Endometrial microvascular endothelial cells (primary cell): ENCODE results near the gene SOD3. TPM values are rescaled to one million over a fixed set of nuclear protein-coding genes. Genes with fewer than 3 reads are reported as not detected.

Experiments used
- in situ Hi-C: cut with HindIII; loops from 2 replicates; pipeline ENCODE4 v1.10.0; 2017; ENCODE audit warnings: low sequenced_read_pairs, low pct_unique_long_range_greater_than_20kb; ENCODE audit errors: inconsistent ontology term
- total RNA-seq: library from RNA; depleted of rRNA; stranded (reverse); fragments of >200 nt; gene quantifications from one replicate; pipeline ENCODE4 v1.2.3, GENCODE V29; 2015; ENCODE audit errors: inconsistent ontology term

The SOD3 gene
- total RNA-seq, 1 donor from 2014 or later, result not detected

GRCh38 chr4:24772952-24773351, 22.4 kb upstream of the SOD3 start:
- in situ Hi-C loops, result no loop called here

- in situ Hi-C loops, result no loop called here
These were observed 20.9 kb upstream of the SOD3 start for GRCh38 chr4:24774452-24774851.

GRCh38 chr4:24775032-24775605, 20.3 kb upstream of the SOD3 start:
- in situ Hi-C loops, result no loop called here

- in situ Hi-C loops, result no loop called here
These were observed 19.6 kb upstream of the SOD3 start for GRCh38 chr4:24775750-24776149.

- in situ Hi-C loops, result no loop called here
These were observed 17.6 kb upstream of the SOD3 start for GRCh38 chr4:24777536-24778463.

DNA sequence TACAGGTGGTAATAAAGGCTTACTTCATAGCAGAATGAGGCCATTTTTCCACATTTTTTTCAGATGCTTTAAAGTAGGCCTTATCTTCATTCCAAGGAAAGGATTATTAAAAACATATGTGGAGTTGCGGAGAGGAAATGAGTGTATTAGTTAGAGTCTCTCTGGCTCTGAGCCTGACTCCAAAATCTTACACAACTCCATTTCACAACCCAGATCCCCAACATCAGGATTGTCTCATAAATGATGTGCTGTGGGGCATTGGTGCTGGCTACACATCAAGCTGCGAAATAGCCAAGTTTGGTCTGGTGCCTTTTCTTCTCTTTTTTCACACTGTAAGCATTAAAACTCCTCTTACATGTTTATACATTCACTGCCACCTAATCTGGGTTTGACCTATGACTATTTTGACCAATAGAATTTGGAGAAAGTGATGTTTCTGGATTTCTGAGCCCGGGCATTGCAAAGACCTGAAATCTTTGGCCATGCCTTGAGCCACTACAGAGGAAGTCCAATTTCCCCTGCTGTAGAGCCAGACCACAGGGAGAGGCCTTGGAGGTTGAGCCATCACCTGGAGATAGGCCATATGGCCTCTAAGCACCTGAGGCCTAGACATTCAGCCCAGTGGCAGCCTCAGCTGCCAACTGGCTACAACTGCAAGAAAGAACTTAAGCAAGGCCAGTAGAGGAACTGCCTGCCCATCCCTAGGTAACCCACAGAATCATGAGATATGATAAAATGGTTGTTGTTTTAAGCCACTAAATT, 16.7 kb upstream of the SOD3 start:
- in situ Hi-C loops, result no loop called here

- in situ Hi-C loops, result no loop called here
These were observed 14.4 kb upstream of the SOD3 start for GRCh38 chr4:24780936-24781495.

- in situ Hi-C loops, result no loop called here
These were observed 13.2 kb upstream of the SOD3 start for GRCh38 chr4:24781999-24782745.

- in situ Hi-C loops, result no loop called here
These were observed 11.9 kb upstream of the SOD3 start for GRCh38 chr4:24783506-24783905.

- in situ Hi-C loops, result no loop called here
These were observed 4.3 kb upstream of the SOD3 start for GRCh38 chr4:24791043-24791442.

DNA sequence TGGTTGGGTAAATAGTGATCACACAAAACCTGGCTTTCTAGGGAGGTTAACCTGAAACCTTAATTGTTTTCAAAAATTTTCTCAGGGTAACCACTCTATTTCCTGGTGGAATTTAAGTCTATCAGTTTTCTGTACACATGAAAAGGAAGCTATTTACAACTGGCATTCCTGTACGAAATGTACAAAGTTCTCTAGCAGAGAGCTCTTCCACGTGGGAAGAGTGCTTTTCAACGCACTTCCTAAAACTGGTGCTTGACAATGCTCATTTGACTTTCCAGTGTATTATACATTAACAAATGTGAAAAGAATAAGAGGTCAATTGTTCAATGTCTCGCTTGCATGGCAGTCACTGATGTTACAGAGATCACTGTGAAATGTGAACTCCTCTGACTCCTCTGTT, 2.8 kb upstream of the SOD3 start:
- in situ Hi-C loops, result no loop called here

DNA sequence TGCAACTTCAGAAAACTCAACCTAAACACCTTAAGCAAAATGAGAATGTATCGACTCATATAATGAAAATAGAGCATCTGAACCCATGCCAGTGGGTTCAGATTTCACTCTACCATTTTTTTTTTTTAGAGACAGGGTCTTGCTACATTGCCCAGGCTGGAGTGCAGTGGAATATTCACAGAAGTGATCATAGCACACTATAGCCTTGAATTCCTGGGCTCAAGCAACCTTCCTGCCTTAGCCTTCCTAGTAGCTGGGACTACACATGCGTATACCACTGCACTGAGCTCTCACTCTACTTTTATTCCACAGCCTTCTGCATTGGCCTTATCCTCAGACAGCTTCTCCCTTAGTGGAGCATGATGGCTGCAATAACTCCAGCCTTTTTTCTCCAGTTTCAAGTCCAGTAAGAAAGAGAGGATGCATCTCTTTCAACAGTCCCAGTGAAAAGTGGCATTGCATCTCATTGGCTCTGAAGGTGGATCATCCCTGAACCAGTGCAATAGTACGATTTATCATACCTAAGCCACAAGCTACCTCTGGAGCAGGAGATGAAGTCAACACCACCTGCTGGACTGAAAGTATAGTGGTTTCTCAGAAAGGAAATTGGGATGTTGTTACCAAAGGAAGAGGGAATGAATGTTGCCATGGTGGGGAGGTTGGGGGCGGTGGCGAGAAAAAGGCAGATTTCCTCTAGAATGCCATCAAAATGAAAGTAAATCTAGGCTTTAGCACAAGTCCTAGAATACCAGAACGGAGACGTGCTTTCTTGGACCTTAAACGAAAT, 2.0 kb upstream of the SOD3 start:
- in situ Hi-C loops, result no loop called here

DNA sequence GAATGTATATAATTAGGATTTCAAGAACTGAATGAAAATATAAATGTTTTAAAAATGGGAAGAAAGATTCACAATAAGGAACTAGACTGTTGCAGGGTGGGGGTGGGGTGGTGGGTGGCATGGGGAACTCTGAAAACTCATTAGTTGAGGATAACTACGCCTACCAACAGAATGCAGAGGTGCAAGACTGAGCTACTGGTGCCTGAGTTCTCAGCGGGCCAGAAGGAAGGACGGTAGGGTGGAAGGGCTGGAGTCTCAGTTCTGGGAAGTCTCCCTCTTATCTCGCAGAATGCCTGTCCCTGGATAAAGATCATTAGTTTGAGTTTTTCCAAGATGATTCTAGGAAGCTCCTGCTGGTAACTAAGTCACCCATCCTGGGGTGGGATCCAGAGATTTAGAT, 1.3 kb upstream of the SOD3 start:
- in situ Hi-C loops, result no loop called here

- in situ Hi-C loops, result no loop called here
These were observed 893 bp upstream of the SOD3 start for GRCh38 chr4:24794480-24794879.

DNA sequence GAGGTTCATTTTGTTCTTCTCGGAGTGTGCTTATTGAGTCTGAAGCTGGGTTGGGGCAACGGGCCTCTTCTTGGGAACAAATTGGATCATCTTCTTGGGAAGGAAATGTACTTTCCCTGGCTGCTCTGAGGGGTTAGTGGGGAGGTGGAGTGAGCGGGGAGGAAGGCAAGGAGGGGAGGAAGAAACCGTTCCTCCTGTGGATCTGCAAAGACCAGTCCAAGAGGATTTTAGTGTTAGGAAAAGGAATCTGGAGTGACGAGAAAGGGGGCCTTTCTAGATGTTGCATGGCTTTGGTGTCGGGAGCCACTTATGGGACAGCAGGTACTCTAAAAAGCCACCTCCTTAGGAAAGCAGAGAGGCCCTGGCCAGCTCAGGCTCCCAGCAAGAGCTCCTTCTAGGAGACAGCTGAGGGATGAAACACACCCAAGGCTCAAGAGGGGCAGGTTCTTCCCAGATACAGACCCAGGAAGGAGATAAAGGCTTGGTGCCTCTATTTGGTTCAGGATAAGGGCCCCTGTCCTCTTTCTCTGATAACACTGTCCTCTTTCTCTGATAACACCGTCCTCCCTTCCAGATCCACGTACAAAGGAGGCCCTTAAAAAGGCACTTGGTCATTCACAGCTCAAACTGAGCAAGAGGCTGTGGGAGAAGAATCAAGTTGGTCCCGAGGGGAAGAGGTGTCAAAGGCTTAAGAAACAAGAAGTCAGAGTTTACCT, 451 bp downstream of the SOD3 start:
- in situ Hi-C loops, result no loop called here

GRCh38 chr4:24796620-24797019, 1.2 kb downstream of the SOD3 start:
- in situ Hi-C loops, result no loop called here

DNA sequence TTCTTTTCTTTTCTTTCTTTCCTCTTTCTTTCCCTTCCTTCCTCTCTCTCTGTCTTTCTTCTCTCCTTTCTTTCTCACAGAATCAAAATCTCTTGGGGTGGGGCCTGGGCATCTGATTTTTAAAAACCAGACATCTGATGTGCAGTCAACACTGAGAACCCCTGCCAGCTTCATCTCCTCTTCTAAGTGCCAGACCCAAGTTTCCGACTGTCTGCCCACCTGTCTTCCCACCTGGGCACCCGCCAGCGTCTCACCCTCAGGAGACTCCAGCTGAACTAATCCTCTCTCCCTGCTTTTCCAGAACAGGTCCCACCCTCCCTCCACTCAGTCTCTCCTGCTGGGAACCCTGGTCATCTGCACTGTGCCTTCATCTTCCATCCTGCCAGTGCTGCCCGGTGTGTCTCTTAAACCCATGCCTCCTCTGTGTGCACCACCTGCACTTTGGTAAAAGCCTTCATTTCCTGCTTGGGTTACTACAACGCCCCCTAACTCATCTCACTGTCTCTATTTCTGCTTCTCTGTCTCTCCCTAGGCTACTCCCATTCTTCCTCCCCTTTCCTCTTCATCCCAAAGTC, 2.8 kb downstream of the SOD3 start:
- in situ Hi-C loops, result no loop called here
